Measurements from ENCODE around the gene BUB3.
"Not testable (repeated sequence)": the region's sequence is repeated elsewhere in the genome, so short reads cannot be mapped to it uniquely, and the experiment has no call there.

Gene BUB3

GRCh38 chr10:123154711-123155505, 706 bp downstream of the BUB3 start:
- peak; percentile 21 for DNase-seq

- no peak for DNase-seq
Measured at GRCh38 chr10:123156078-123156477, 1.9 kb downstream of the BUB3 start.

- no peak for DNase-seq
Measured at GRCh38 chr10:123157210-123157609, 3.0 kb downstream of the BUB3 start.

GRCh38 chr10:123158682-123159081, 4.5 kb downstream of the BUB3 start:
- no peak for DNase-seq

GRCh38 chr10:123160311-123160980, 6.2 kb downstream of the BUB3 start:
- no peak for DNase-seq

DNA sequence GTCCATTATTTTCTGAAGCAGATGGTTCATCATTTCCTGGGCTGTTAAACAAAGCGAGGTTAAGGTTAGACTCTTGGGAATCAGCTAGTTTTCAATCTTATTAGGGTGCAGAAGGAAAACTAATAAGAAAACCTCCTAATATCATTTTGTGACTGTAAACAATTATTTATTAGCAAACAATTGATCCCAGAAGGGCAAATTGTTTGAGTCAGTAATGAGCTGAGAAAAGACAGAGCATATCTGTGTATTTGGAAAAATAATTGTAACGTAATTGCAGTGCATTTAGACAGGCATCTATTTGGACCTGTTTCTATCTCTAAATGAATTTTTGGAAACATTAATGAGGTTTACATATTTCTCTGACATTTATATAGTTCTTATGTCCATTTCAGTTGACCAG, 10.1 kb downstream of the BUB3 start:
- DNase-seq: no peak

DNA sequence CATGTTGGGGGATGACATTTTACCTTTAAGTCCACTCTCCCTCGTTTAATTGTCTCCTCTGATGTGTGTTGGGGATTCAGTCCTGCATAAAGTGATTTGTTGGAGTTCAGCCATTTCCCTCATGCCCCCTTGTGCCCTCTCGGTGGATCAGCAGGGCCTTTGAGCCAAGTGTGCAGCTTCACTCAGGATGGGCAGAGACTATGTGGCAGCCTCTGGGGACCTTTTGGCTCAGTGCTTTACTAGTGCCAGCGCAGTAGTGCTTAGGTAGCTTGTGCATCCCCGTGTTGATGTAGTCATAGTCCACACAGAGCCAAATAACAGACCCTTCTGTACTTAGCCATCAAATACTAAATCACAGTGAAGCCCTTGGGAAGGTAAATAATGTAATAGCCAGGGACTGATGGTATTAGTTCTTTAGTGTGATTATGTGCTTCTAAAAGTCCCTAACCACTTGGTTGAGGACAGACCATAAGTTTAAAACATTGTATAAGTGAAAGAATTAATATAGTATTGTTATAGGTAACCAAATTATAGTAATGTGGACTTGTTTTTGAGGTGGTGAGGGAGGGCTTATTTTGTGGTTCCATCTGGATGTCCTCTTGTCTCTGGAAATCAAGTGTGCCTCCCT, 11.4 kb downstream of the BUB3 start:
- DNase-seq: no peak

DNA sequence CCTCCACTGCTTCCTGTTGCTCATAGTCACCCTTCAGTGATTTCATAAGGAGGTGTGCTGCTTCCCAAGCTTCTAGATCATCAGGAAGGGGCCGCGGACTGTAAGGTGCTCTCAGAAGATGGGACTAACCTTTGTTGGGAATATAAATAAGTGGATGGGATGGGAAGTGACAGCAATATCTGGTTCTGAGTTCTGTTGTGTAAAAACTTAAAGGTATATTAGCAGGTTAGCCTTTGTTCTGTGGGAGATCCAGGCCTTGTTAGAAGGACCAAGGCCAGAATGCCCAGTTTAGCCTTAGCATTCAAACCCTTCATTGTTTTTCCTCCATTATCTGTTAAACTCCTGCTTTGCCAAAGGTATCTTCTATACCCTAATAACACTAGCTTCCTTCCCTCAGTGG, 12.4 kb downstream of the BUB3 start:
- DNase-seq: no peak

DNA sequence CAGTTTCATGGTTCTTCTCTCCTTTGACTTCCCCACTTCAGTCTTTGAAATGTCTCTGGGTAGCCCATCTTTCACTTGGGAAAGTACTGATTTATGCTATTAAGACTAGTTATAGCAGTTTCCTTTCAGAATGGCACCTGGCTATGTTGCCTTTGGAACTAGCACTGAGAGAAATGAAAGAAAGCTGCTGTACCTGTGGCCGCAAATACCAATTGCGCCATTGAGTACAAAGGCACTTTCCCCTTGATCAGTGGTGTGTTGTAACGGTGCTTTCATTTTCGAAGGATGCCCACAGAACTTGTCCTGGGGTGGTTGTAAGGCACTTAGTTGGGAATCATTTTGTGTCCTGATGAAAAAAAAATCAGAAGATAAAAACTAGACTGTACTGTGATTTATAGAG, 16.8 kb downstream of the BUB3 start:
- no peak for DNase-seq

- not testable (repeated sequence) for DNase-seq
Measured at GRCh38 chr10:123171616-123172015, 17.4 kb downstream of the BUB3 start.

- DNase-seq: no peak
Measured at GRCh38 chr10:123175389-123176387, 21.5 kb downstream of the BUB3 start.

DNA sequence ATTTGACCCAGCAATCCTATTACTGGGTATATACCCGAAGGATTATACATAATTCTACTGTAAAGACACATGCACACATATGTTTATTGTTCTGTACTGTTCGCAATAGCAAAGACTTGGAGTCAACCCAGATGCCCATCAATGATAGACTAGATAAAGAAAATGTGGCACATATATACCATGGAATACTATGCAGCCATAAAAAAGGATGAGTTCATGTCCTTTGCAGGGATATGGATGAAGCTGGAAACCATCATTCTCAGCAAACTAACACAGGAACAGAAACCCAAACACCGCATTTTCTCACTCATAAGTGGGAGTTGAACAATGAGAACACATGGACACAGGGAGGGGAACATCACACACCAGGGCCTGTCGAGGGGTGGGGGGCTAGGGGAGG, 24.2 kb downstream of the BUB3 start:
- DNase-seq: not testable (repeated sequence)

DNA sequence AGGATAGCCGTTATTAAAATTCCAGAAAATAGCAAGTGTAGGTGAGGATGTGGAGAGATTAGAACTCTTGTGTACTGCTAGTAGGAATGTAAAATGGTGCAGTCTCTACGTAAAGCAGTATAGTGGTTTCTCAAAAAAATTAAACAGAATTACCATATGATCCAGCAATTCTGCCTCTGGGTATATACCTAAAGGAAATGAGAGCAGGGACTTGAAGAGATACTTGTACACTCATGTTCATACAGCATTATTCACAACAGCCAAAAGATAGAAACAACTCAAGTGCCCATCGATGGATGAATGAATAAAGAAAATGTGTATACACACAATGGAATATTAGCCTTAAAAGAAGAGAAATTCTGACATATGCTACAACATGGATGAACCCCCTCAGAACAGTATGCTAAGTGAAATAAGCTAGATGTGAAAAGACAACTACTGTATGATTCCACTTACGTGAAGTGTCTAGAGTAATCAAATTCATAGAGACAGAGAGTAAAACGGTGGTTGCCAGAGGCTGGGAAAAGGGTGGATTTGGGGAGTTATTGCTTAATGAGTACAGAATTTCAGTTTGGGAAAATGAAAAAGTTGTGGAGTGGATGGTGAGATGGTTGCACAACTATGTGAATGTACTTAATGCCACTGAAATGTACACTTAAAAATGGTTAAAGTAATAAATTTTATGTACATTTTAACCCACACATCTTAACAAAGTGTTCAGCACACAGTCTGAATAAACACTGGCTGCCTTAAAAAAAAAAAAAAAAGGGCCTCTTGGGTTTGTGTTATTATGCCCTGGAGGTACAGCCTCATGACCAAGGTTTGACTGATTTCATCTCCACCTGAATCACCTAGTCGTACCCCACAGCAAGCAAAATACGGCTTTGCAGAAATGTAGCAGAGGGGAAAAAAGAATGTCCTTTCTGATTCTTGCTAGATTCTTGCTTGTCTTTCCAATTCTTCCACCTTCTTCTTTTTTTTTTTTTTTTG, 26.2 kb downstream of the BUB3 start:
- DNase-seq: no peak

- no peak for DNase-seq
Measured at GRCh38 chr10:123183724-123184123, 29.5 kb downstream of the BUB3 start.

DNA sequence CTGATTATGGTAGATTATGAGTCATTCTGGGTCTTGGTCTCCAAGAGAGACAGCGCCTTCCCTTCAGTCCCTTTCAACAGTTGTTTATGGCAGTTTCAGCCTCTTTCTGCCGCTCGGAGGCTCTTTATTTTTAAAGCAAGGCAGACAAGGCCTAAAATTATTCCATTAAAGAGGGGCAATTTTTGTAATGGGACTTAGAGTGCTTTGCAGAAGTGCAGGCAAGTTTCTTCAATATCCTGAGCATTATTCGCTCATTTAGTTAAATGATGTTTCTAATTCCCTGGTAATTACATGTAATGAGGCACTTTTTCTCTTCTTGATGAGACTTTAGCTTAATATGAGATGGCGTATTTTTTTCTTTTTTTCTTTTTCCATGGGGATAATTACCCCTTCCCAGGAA, 33.6 kb downstream of the BUB3 start:
- DNase-seq: no peak

DNA sequence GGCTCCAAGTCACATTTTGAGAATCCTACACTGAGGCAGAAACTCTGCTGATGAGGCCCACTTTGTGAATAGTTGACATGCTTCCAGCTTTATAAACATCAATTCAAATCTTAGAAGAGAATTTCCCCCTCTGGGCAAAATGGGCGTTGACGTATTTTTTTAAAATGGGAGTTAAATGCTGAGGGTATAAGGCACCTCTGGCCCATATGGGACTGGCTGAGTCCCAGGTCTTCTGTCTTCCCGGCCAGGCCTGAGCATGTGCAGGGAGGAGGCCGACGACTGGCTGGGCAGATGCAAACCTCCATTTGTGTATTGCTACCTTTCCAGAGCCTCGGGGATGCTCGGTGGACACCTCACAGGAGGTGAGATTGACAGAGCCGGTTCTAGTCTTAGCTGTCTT, 37.7 kb downstream of the BUB3 start:
- DNase-seq: no peak

- no peak for DNase-seq
Measured at GRCh38 chr10:123194056-123194455, 39.9 kb downstream of the BUB3 start.

GRCh38 chr10:123200531-123200930, 46.3 kb downstream of the BUB3 start:
- DNase-seq: no peak

GRCh38 chr10:123202506-123202905, 48.3 kb downstream of the BUB3 start:
- DNase-seq: no peak

DNA sequence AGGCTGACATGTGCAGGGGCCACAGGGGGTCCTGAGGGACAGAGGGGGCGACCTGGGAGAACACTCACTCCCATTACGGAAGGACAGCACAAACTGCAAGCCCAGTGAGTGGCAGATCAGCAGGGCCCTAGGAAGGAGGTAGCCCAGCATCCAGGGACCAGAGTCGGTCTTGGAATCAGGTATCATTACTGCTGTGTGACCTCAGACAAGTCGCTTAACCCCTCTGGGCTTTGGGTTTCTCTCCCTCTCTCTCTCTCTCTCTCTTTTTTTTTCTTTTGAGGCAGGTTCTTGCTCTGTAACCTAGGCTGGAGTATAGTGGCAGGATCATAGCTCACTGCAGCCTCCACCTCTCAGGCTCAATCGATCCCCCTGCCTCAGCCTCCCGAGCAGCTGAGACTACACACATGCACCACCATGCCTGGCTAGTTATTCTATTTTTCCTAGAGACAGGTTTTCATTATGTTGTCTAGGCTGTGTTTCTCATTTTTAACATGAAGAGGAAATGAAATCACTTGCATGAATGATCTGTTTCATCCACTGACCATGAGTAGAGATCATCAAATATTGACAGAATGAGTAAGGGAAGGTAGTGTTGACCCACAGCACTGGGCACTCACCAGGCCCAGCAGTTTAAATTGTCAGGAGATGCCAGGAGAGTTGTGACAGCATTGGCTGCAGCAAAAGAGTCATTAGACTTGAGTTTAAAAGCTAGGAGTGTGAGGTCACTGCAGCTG, 49.4 kb downstream of the BUB3 start:
- no peak for DNase-seq

DNA sequence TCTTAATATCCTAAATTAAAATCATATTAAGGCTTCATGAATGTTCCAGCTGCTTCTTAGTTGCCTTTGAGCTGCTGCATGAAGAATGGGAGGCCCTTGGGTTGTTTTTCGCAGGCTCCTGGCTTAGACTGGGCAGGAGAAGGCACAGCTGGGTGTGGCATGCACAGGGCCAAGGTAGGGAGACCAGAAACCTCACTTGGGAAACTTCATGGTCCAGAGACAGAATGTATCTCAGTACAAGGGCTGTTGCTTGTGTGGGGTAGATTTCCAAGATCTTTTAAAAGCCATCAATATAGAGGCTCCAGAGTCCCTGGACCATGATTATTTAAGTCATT, 49.9 kb downstream of the BUB3 start:
- DNase-seq: no peak

Data from NCI-H2171 (cell line).